ENCODE results near the gene MAZ. TPM values are rescaled to one million over a fixed set of nuclear protein-coding genes. Genes with fewer than 3 reads are reported as not detected.
"Not testable (repeated sequence)": the region's sequence is repeated elsewhere in the genome, so short reads cannot be mapped to it uniquely, and the experiment has no call there.

MAZ gene
- total RNA-seq, result 100 to 1,000 TPM; 266 to 329 TPM

DNA sequence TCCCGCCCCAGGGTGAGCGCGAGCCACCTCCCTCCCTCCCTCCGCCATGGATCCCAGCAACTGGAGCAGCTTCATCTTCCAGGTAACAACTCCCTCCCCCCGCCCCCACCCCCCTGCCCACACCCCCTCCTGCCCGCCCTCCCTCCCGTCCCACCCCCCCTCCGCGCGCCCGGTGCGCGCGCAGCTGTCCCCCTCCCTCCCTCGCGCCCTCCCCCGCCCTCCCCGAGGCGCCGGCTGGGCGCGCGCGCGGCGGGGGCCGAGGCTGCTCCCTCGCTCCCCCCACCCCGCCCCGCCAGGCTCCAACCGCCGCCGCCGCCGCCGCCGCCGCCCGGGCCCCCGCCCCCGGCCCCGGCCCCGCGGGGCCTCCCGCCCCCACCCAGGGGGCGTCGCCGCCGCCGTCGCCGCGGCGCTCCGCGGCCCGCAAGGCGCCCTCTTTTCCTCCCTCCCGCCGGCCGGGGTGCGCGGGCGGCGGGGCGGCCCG lies at the start of gene MAZ:
Gene MAZ, plus strand, starts transcription at position 431 of the 481 bp plus-strand sequence. CDS start 173 bp downstream, outside the sequence.
- Mint-ChIP-seq H3K9me3 (no peaks in the 10 kb centered on the region), H3K36me3 (ENCODE audit: insufficient read depth in 2 of 2) (peaks cover 13 to 32% of the 10 kb centered on the region in 2 donors)
- ATAC-seq (replicated peaks in 1 of 2), result peak in 1 of 2 donors; percentile 0

DNA sequence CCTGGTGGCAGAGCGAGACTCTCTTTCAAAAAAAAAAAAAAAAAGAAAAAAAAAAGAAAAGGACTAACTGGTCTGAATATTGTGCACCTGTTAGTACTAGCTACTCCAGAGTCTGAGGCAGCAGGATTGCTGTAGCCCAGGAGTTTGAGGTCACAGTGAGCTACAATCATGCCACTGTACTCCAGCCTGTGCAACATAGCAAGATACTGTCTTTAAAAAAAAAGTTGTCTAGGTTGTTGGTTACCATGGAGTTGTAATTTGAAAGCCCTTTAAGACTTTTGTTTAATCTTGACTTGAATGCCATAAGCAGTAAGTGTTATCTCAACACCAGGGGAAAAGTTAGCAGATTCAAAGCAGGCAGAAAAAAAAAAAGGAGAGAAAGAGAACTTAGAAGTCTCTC lies 49.7 kb upstream of the MAZ start:
- Mint-ChIP-seq H3K27me3 (ENCODE audit: low read depth) (no peaks in the 10 kb centered on the region), H3K4me1 (ENCODE audit: low read depth) (peaks cover 29% of the 10 kb centered on the region), H3K4me3 (no peak overlapping the region), H3K27ac (no peak overlapping the region), H3K36me3 (ENCODE audit: insufficient read depth in 2 of 2) (no peaks in the 10 kb centered on the region), H3K9me3 (no peaks in the 10 kb centered on the region)
- no peak for ATAC-seq (replicated peaks in 1 of 2)
- DNase-seq, result no peak

More for the DNA sequence above, at the start of gene MAZ:
- Mint-ChIP-seq H3K27me3 (ENCODE audit: low read depth) (no peaks in the 10 kb centered on the region), H3K4me3 (peak within 1 kb of the TSS; percentile 97 to 99), H3K27ac (peak within 1 kb of the TSS; percentile 99), H3K4me1 (ENCODE audit: low read depth) (peaks cover 50% of the 10 kb centered on the region)
- peak; percentile 78 to 81 for DNase-seq

- H3K36me3 Mint-ChIP-seq (ENCODE audit: insufficient read depth in 2 of 2); H3K27me3 Mint-ChIP-seq (ENCODE audit: low read depth); H3K4me3 Mint-ChIP-seq; H3K9me3 Mint-ChIP-seq; ATAC-seq (replicated peaks in 1 of 2); H3K27ac Mint-ChIP-seq; DNase-seq: not testable (repeated sequence)
- peaks cover 29% of the 10 kb centered on the region for H3K4me1 Mint-ChIP-seq (ENCODE audit: low read depth)
These were observed 49.2 kb upstream of the MAZ start for GRCh38 chr16:29757086-29757485.

DNA sequence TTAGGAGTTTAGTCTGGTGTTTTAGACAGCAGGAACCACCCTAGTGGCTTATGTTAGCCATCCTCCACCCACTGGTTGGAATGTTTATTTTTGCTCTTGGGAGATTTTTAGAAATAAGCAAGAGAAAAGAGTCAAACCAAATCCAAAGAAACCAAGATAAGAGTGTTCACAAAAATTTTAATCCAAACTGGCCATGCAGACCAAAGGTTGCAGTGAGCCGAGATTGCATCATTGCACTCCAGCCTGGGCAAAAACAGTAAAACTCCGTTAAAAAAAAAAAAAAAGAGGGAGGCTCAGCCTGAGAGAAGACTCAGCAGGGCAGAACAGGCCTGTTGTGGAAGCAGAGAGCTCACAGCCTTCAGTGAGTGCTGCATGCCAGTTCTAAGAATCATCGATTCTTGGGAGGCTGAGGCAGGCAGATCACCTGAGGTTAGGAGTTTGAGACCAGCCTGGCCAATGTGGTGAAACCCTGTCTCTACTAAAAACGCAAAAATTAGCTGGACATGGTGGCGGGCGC lies 48.3 kb upstream of the MAZ start:
- ATAC-seq (replicated peaks in 1 of 2) (no peak), DNase-seq (no peak)
- no peaks in the 10 kb centered on the region for H3K9me3 Mint-ChIP-seq
- peaks cover 30% of the 10 kb centered on the region for H3K4me1 Mint-ChIP-seq (ENCODE audit: low read depth)
- H3K27ac Mint-ChIP-seq, result peak overlapping the region; percentile 54
- H3K4me3 Mint-ChIP-seq, result no peak overlapping the region
- H3K27me3 Mint-ChIP-seq (ENCODE audit: low read depth), result no peaks in the 10 kb centered on the region
- no peaks in the 10 kb centered on the region for H3K36me3 Mint-ChIP-seq (ENCODE audit: insufficient read depth in 2 of 2)

DNA sequence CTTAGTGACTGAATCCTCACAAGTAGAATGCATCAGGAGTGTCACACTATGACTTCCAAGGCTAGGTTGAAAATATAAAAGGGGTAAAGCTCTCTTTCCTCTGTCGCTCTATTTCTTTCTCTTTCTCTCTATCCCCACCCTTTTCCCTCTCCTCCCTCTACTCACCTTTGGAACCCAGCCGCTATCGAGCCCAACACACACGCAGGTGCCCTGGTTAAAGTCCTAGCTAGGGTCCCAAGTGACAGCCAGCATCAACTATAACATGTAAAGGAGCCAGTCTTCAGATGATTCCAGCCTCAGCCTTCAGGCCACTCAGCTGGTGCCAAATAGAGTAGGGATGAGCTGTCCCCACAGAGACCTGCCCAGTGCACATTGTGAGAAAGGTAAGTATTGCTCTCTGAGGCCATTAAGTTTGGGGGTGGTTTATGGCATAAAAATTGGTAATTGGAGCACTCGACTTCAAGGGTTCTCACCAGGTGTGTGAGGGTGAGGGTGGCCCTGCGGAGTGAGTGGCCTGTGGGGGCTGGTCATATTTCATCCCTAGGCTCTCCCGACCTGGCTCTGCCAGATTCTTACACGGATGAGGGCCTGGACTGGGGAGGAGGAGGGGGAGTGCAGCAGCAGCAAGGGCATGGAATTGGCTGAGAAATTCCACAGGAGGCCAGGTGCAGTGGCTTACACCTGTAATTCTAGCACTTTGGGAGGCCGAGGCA lies 45.6 kb upstream of the MAZ start:
- H3K27me3 Mint-ChIP-seq (ENCODE audit: low read depth), result no peaks in the 10 kb centered on the region
- no peak overlapping the region for H3K4me3 Mint-ChIP-seq
- no peak for DNase-seq
- no peaks in the 10 kb centered on the region for H3K36me3 Mint-ChIP-seq (ENCODE audit: insufficient read depth in 2 of 2)
- ATAC-seq (replicated peaks in 1 of 2), result no peak
- no peak overlapping the region for H3K27ac Mint-ChIP-seq
- no peaks in the 10 kb centered on the region for H3K9me3 Mint-ChIP-seq
- H3K4me1 Mint-ChIP-seq (ENCODE audit: low read depth), result peaks cover 22% of the 10 kb centered on the region

GRCh38 chr16:29761280-29761651 lies 45.1 kb upstream of the MAZ start:
- peaks cover 16% of the 10 kb centered on the region for H3K4me1 Mint-ChIP-seq (ENCODE audit: low read depth)
- DNase-seq; ATAC-seq (replicated peaks in 1 of 2); H3K9me3 Mint-ChIP-seq; H3K27ac Mint-ChIP-seq; H3K27me3 Mint-ChIP-seq (ENCODE audit: low read depth); H3K36me3 Mint-ChIP-seq (ENCODE audit: insufficient read depth in 2 of 2); H3K4me3 Mint-ChIP-seq: not testable (repeated sequence)

DNA sequence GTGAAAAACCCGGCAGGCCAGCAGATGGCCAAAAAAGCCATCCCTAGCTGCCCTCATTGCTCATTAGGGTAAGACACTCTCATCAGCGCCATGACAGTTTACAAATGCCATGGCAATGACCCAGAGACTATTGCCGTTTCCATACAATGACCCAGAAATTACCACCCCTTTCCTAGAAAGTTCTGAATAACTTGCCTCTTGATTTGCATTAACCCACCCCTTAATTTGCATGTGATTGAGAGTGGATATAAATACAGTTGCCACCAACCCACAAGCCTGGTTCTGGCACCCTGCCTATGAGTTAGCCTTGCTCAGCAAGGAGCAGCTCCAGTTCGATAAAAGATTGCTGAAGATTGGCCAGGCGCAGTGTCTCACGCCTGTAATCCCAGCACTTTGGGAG lies 44.4 kb upstream of the MAZ start:
- no peak for ATAC-seq (replicated peaks in 1 of 2)
- Mint-ChIP-seq H3K4me1 (ENCODE audit: low read depth) (peaks cover 10% of the 10 kb centered on the region), H3K27ac (no peak overlapping the region), H3K36me3 (ENCODE audit: insufficient read depth in 2 of 2) (no peaks in the 10 kb centered on the region), H3K27me3 (ENCODE audit: low read depth) (no peaks in the 10 kb centered on the region), H3K4me3 (no peak overlapping the region), H3K9me3 (no peaks in the 10 kb centered on the region)
- DNase-seq, result no peak

DNA sequence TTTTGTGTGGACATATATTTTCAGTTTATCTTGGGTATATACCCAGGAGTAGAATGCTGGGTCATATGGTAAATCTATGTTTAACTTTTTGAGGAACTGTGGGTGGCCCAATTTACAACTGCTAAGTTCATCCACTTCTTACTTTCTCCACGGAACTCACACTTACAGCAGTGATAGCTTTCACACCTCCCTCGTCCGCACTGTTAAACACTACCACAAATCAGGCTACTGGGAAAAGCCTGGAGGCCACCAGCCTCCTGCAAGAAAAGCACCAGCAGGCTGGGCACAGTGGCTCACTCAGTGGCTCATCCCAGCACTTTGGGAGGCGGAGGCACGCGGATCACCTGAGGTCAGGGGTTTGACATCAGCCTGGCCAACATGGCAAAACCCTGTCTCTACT lies 43.0 kb upstream of the MAZ start:
- Mint-ChIP-seq H3K27me3 (ENCODE audit: low read depth) (no peaks in the 10 kb centered on the region), H3K27ac (no peak overlapping the region), H3K9me3 (no peaks in the 10 kb centered on the region), H3K4me3 (no peak overlapping the region), H3K4me1 (ENCODE audit: low read depth) (peaks cover 7% of the 10 kb centered on the region), H3K36me3 (ENCODE audit: insufficient read depth in 2 of 2) (no peaks in the 10 kb centered on the region)
- ATAC-seq (replicated peaks in 1 of 2), result no peak
- no peak for DNase-seq

GRCh38 chr16:29765167-29766032 lies 40.9 kb upstream of the MAZ start:
- no peaks in the 10 kb centered on the region for H3K9me3 Mint-ChIP-seq
- H3K4me1 Mint-ChIP-seq (ENCODE audit: low read depth), result peaks cover 11% of the 10 kb centered on the region
- DNase-seq (no peak), ATAC-seq (replicated peaks in 1 of 2) (no peak)
- H3K27ac Mint-ChIP-seq, result no peak overlapping the region
- no peaks in the 10 kb centered on the region for H3K27me3 Mint-ChIP-seq (ENCODE audit: low read depth)
- no peaks in the 10 kb centered on the region for H3K36me3 Mint-ChIP-seq (ENCODE audit: insufficient read depth in 2 of 2)
- no peak overlapping the region for H3K4me3 Mint-ChIP-seq

GRCh38 chr16:29766571-29766970 lies 39.8 kb upstream of the MAZ start:
- no peak for ATAC-seq (replicated peaks in 1 of 2)
- H3K36me3 Mint-ChIP-seq (ENCODE audit: insufficient read depth in 2 of 2), result no peaks in the 10 kb centered on the region
- H3K9me3 Mint-ChIP-seq, result no peaks in the 10 kb centered on the region
- no peak overlapping the region for H3K4me3 Mint-ChIP-seq
- no peaks in the 10 kb centered on the region for H3K27me3 Mint-ChIP-seq (ENCODE audit: low read depth)
- peaks cover 13% of the 10 kb centered on the region for H3K4me1 Mint-ChIP-seq (ENCODE audit: low read depth)
- DNase-seq, result no peak
- H3K27ac Mint-ChIP-seq, result no peak overlapping the region

- H3K4me1 Mint-ChIP-seq (ENCODE audit: low read depth), result peaks cover 13% of the 10 kb centered on the region
- no peak overlapping the region for H3K27ac Mint-ChIP-seq
- H3K36me3 Mint-ChIP-seq (ENCODE audit: insufficient read depth in 2 of 2), result no peaks in the 10 kb centered on the region
- no peaks in the 10 kb centered on the region for H3K9me3 Mint-ChIP-seq
- DNase-seq (no peak), ATAC-seq (replicated peaks in 1 of 2) (no peak)
- H3K27me3 Mint-ChIP-seq (ENCODE audit: low read depth), result no peaks in the 10 kb centered on the region
- no peak overlapping the region for H3K4me3 Mint-ChIP-seq
These were observed 39.3 kb upstream of the MAZ start for GRCh38 chr16:29767062-29767461.

DNA sequence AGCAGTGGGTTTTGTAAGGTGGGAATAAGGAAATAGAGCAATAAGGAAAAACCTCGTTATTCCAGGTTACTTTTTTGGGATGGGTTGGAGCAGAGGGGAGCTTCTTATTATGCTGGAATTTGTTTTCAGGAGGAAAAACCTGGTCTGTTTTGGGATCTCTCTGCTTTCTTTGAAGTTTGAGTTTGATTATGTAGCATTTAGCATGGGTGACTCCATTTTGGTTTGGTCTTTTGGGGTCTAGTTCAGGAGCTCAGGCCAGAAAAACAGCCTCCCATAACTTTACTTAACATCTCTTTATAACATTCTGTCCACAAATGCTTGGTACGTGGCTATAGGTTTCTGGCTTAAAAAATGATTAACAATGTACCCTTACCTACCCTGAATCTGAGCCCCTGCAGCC lies 36.8 kb upstream of the MAZ start:
- DNase-seq, result no peak
- Mint-ChIP-seq H3K36me3 (ENCODE audit: insufficient read depth in 2 of 2) (no peaks in the 10 kb centered on the region), H3K27ac (no peak overlapping the region), H3K27me3 (ENCODE audit: low read depth) (no peaks in the 10 kb centered on the region), H3K4me1 (ENCODE audit: low read depth) (peaks cover 6% of the 10 kb centered on the region), H3K9me3 (no peaks in the 10 kb centered on the region), H3K4me3 (no peak overlapping the region)
- no peak for ATAC-seq (replicated peaks in 1 of 2)

DNA sequence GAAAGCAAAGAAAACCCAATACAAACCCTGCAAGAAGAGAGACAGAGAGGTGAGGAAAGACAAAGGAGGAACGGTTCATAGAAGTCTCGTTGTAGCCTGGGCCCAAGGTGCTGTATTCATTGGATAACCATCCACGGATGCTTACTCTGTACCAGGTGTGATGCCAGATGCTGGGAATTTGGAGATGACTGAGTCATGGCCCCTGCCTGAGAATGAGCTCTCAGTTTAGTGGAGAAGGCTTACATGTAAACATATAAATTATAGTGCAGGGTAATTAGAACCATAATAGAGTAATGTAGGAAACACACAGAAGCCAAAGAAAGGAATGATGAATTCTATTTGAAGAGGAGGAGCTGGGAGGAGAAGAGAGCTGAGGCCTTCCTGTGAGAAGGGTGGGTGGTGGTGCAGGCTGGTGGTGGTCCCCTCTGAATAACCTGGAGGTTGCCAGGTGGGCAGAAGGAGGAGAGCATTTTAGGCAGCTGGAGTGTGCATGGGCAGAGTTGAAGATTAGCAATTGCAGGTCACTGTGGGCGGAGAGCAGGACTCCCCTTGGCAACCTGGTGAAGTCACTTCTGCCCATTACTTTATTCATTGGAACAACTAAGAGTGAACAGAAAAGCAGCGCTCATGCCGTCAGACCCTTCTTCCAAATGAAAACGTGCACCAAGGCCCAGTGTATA lies 35.9 kb upstream of the MAZ start:
- H3K27ac Mint-ChIP-seq, result no peak overlapping the region
- peaks cover 10% of the 10 kb centered on the region for H3K4me1 Mint-ChIP-seq (ENCODE audit: low read depth)

More for the DNA sequence above, 35.9 kb upstream of the MAZ start:
- Mint-ChIP-seq H3K36me3 (ENCODE audit: insufficient read depth in 2 of 2) (no peaks in the 10 kb centered on the region), H3K9me3 (no peaks in the 10 kb centered on the region), H3K27me3 (ENCODE audit: low read depth) (no peaks in the 10 kb centered on the region), H3K4me3 (no peak overlapping the region)
- DNase-seq (no peak), ATAC-seq (replicated peaks in 1 of 2) (no peak)

All from activated T-cell treated with anti-CD3 and anti-CD28 coated beads, Interleukin-2, amount 50 U/mL, for 72 hours (primary cell).